A549 (cell line): Measurements from ENCODE around the gene STBD1. TPM values are rescaled to one million over a fixed set of nuclear protein-coding genes. Genes with fewer than 3 reads are reported as not detected.

Experiments
- ATAC-seq, 2 experiments: fragments of 200-7000 bp in 1 of 2; fragments of >200 bp in 1 of 2; cut with Nextera tagmentation in 1 of 2; cut with Tn5 transposase in 1 of 2; 3 replicates each; pipeline versions ENCODE4 v1.8.0 to v1.9.1; 2018 to 2020; ENCODE audit warnings: mild to moderate bottlenecking in 1 of 2, moderate library complexity in 1 of 2
- CTCF ChIA-PET: fragments of 300-600 bp; sonication (Branson Sonifier 250); formaldehyde crosslinking; extraction: SDS; loops from one replicate; lab custom pipeline; 2021; ENCODE audit warnings: antibody characterized with exemption, inconsistent platforms; lab: Yijun Ruan, JAX
- POLR2A ChIA-PET: fragments of 350-600 bp; formaldehyde crosslinking; extraction: SDS; loops from one replicate; lab custom pipeline; 2021; ENCODE audit warnings: antibody characterized with exemption, inconsistent platforms; lab: Yijun Ruan, JAX
- DNase-seq, 2 experiments: peaks; one replicate each; pipeline versions ENCODE4 v3.0.0 to v3.0.0-alpha.2; 2011 to 2016; ENCODE audit warnings: low read depth in 1 of 2, low spot score in 1 of 2
- FAIRE-seq: peaks from 2 replicates; lab custom pipeline; 2011; peaks lifted over from hg19 to GRCh38; lab: Jason Lieb, UNC
- H3K27ac ChIP-seq, 2 experiments: fragments of >200 bp; sonication (Bioruptor Twin); formaldehyde crosslinking; 3 replicates each; pipeline ENCODE4 v1.5.1; 2016 to 2017
- H3K4me1 ChIP-seq: fragments of >200 bp; sonication (Bioruptor Twin); formaldehyde crosslinking; 3 replicates; pipeline ENCODE4 v1.6.1; 2016
- H3K4me2 ChIP-seq: fragments of >200 bp; sonication (Bioruptor Twin); formaldehyde crosslinking; 3 replicates; pipeline ENCODE4 v1.6.1; 2016
- H3K4me3 ChIP-seq: fragments of >200 bp; sonication (Bioruptor Twin); formaldehyde crosslinking; 3 replicates; pipeline ENCODE4 v1.5.1; 2016
- H3K9me3 ChIP-seq: fragments of >200 bp; sonication (Bioruptor Twin); formaldehyde crosslinking; 3 replicates; pipeline ENCODE4 v1.6.1; 2016
- ATOH8 ChIP-seq: fragments of 250-450 bp; sonication (Bioruptor Pico); IDR thresholded peaks from 2 replicates; pipeline ENCODE4 v1.5.0; 2020; ENCODE audit warnings: low read depth, mild to moderate bottlenecking, moderate library complexity
- BHLHE40 ChIP-seq: IDR thresholded peaks from 2 replicates; pipeline ENCODE4 v1.6.1; 2012; ENCODE audit warnings: low read depth, low read length, inconsistent platforms
- CBX8 ChIP-seq: fragments of 200-600 bp; sonication (generic); IDR thresholded peaks from 2 replicates; pipeline ENCODE4 v1.6.1; 2016
- CHD2 ChIP-seq: fragments of 150-350 bp; IDR thresholded peaks from 2 replicates; pipeline ENCODE4 v1.6.1; 2014; ENCODE audit warnings: low read length; ENCODE audit not compliant: partially characterized antibody
- CHD4 ChIP-seq: fragments of 200-600 bp; sonication (generic); IDR thresholded peaks from 2 replicates; pipeline ENCODE4 v1.6.1; 2016; ENCODE audit warnings: antibody characterized with exemption, mild to moderate bottlenecking, borderline replicate concordance
- EP300 ChIP-seq, 2 experiments: fragments of >200 bp; sonication (Bioruptor Twin); formaldehyde crosslinking; IDR thresholded peaks; 2 replicates in 1 of 2; 3 replicates in 1 of 2; pipeline ENCODE4 v1.6.1; 2016 to 2017
- ESRRA ChIP-seq: fragments of 150-350 bp; IDR thresholded peaks from 2 replicates; pipeline ENCODE4 v1.6.1; 2014; ENCODE audit warnings: mild to moderate bottlenecking, low read length, borderline replicate concordance
- HDAC2 ChIP-seq: fragments of 200-600 bp; sonication (generic); IDR thresholded peaks from 2 replicates; pipeline ENCODE4 v1.6.1; 2016
- HEYL ChIP-seq: fragments of 250-450 bp; sonication (Bioruptor Pico); IDR thresholded peaks from 2 replicates; pipeline ENCODE4 v1.8.0; 2021; ENCODE audit warnings: mild to moderate bottlenecking, moderate library complexity
- JUN ChIP-seq, 2 experiments: fragments of >200 bp; sonication (Bioruptor Twin); formaldehyde crosslinking; IDR thresholded peaks; 2 replicates in 1 of 2; 3 replicates in 1 of 2; pipeline ENCODE4 v1.6.1; 2016 to 2017
- JUNB ChIP-seq: fragments of >200 bp; sonication (Bioruptor Twin); formaldehyde crosslinking; IDR thresholded peaks from 2 replicates; pipeline ENCODE4 v1.6.1; 2016
- KDM1A ChIP-seq: fragments of 200-600 bp; sonication (generic); IDR thresholded peaks from 2 replicates; pipeline ENCODE4 v1.6.1; 2016; ENCODE audit warnings: low read depth, mild to moderate bottlenecking
- MAFK ChIP-seq: fragments of 450-650 bp; IDR thresholded peaks from 2 replicates; pipeline ENCODE4 v1.6.1; 2014; ENCODE audit not compliant: partially characterized antibody
- MAZ ChIP-seq: fragments of 150-350 bp; IDR thresholded peaks from 2 replicates; pipeline ENCODE4 v1.6.1; 2014; ENCODE audit warnings: antibody characterized with exemption, low read depth, low read length, borderline replicate concordance
- POLR2A ChIP-seq: IDR thresholded peaks from 2 replicates; pipeline ENCODE4 v1.6.1; 2012; ENCODE audit warnings: mild to moderate bottlenecking, low read length
- RCOR1 ChIP-seq: fragments of 150-350 bp; IDR thresholded peaks from 2 replicates; pipeline ENCODE4 v1.6.1; 2014; ENCODE audit warnings: antibody characterized with exemption, low read length, low read depth
- RFX5 ChIP-seq: fragments of 450-650 bp; IDR thresholded peaks from 2 replicates; pipeline ENCODE4 v1.7.1; 2014; ENCODE audit warnings: antibody characterized with exemption, mild to moderate bottlenecking, moderate library complexity
- RNF2 ChIP-seq: fragments of 200-600 bp; sonication (generic); IDR thresholded peaks from 2 replicates; pipeline ENCODE4 v1.6.1; 2016; ENCODE audit warnings: low read depth, mild to moderate bottlenecking, antibody characterized with exemption, moderate library complexity, borderline replicate concordance
- SREBF2 ChIP-seq: fragments of 450-650 bp; IDR thresholded peaks from 2 replicates; pipeline ENCODE4 v1.6.1; 2014; ENCODE audit warnings: mild to moderate bottlenecking, moderate library complexity
- TP53 ChIP-seq: fragments of 250-450 bp; sonication (Bioruptor Pico); IDR thresholded peaks from 2 replicates; pipeline ENCODE4 v1.5.0; 2021; ENCODE audit warnings: mild to moderate bottlenecking, moderate library complexity
- USF2 ChIP-seq: fragments of 450-650 bp; IDR thresholded peaks from 2 replicates; pipeline ENCODE4 v1.6.1; 2014; ENCODE audit warnings: antibody characterized with exemption
- ZC3H11A ChIP-seq: fragments of 450-650 bp; IDR thresholded peaks from 2 replicates; pipeline ENCODE4 v1.6.1; 2014; ENCODE audit warnings: antibody characterized with exemption, mild to moderate bottlenecking
- ZNF302 ChIP-seq: fragments of 250-450 bp; sonication (Bioruptor Pico); IDR thresholded peaks from 2 replicates; pipeline ENCODE4 v1.9.0; 2021; ENCODE audit warnings: inconsistent platforms, mild to moderate bottlenecking, moderate library complexity
- WGBS: methylation state at CpG from one replicate; pipeline ENCODE4 v1.1.6; 2017; ENCODE audit errors: missing lambda C conversion rate; 5-methylcytosine and 5-hydroxymethylcytosine counted together
- polyA plus RNA-seq, 4 experiments: library from polyadenylated mRNA; depleted of rRNA in 3 of 4; stranded (reverse); fragments of >200 nt; fragmentation: RNase III in 1 of 4; extraction: RNeasy Plus Mini Kit Qiagen cat#74134 plus additional on column Dnase treatment in 1 of 4; gene quantifications; 2 replicates in 3 of 4; 3 replicates in 1 of 4; pipeline ENCODE4 v1.2.3, GENCODE V29; 2011 to 2017
- TF ChIP-seq, protein P1 (sequence below): fragments of 250-450 bp; sonication (Bioruptor Pico); IDR thresholded peaks from 2 replicates; pipeline ENCODE4 v1.5.0; 2021; ENCODE audit warnings: mild to moderate bottlenecking, moderate library complexity, borderline replicate concordance
- TF ChIP-seq, protein P2 (sequence below): IDR thresholded peaks from 2 replicates; pipeline ENCODE4 v1.6.1; 2012
- TF ChIP-seq, protein P3 (sequence below): fragments of 150-350 bp; IDR thresholded peaks from 2 replicates; pipeline ENCODE4 v1.6.1; 2014; ENCODE audit warnings: low read depth, mild to moderate bottlenecking, low read length

STBD1 gene
- polyA plus RNA-seq, 2 of the 4 experiments (the other 2 are of a cell fraction) = 1.3 to 6.4 TPM

DNA sequence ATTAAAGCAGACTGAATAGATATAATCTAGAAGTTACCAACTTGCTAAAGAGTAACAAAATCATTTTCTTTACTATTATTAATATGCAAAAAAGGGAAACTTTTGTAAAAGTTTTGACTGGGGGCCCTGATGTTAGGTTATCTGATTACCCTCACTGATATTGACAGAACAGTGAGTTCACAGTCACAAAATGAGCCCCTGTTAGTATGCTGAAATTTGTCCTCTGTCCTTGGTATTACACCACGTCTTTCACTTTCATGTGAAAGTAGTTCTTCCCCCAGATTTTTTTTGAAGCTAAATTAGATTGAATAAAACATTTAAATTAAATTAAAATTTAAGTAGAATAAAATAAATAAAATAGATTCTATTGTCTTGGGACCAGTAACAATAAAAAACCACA, 5.9 kb downstream of the STBD1 start:
- no peak overlapping the region for H3K4me2 ChIP-seq
- ChIA-PET POLR2A (no interaction called here), CTCF (no interaction called here)
- H3K9me3 ChIP-seq = no peaks in the 10 kb centered on the region
- 27% methylated on average over 1 of the region's 1 CpG for WGBS
- H3K4me3 ChIP-seq = no peak overlapping the region
- DNase-seq = no peak
- TF ChIP-seq USF2 (no peak), JUNB (no peak), RFX5 (no peak), TP53 (CRISPR knock-in tag) (no peak), RCOR1 (no peak), MAZ (no peak), CHD4 (no peak), ESRRA (no peak), BHLHE40 (no peak), KDM1A (no peak), ATOH8 (CRISPR knock-in tag) (no peak), ZC3H11A (no peak)
- H3K4me1 ChIP-seq = 0 out of 3 replicates have a peak, but pooled peaks cover 3% of the 10 kb centered on the region
- H3K27ac ChIP-seq = no peak overlapping the region
- no peak for ATAC-seq
- FAIRE-seq = no peak

GRCh38 chr4:76313547-76313946, 7.0 kb downstream of the STBD1 start:
- H3K4me1 ChIP-seq = no peaks in the 10 kb centered on the region
- no peak overlapping the region for H3K4me3 ChIP-seq
- DNase-seq = no peak
- no peak overlapping the region for H3K27ac ChIP-seq
- TF ChIP-seq HDAC2 (no peak), EP300 (IDR thresholded peaks at IDR 0.05) (no peak), ESRRA (no peak), TP53 (CRISPR knock-in tag) (no peak), POLR2A (no peak), RFX5 (no peak), CHD2 (no peak), RCOR1 (no peak), MAFK (no peak), ZNF302 (CRISPR knock-in tag) (no peak), USF2 (no peak), CBX8 (no peak), RNF2 (no peak), KDM1A (no peak), SREBF2 (no peak), JUN (IDR thresholded peaks at IDR 0.05) (no peak), HEYL (CRISPR knock-in tag) (no peak)
- TF ChIP-seq, protein P1, sequence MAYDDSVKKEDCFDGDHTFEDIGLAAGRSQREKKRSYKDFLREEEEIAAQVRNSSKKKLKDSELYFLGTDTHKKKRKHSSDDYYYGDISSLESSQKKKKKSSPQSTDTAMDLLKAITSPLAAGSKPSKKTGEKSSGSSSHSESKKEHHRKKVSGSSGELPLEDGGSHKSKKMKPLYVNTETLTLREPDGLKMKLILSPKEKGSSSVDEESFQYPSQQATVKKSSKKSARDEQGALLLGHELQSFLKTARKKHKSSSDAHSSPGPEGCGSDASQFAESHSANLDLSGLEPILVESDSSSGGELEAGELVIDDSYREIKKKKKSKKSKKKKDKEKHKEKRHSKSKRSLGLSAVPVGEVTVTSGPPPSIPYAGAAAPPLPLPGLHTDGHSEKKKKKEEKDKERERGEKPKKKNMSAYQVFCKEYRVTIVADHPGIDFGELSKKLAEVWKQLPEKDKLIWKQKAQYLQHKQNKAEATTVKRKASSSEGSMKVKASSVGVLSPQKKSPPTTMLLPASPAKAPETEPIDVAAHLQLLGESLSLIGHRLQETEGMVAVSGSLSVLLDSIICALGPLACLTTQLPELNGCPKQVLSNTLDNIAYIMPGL (CRISPR knock-in tag) = no peak
- TF ChIP-seq, protein P2, sequence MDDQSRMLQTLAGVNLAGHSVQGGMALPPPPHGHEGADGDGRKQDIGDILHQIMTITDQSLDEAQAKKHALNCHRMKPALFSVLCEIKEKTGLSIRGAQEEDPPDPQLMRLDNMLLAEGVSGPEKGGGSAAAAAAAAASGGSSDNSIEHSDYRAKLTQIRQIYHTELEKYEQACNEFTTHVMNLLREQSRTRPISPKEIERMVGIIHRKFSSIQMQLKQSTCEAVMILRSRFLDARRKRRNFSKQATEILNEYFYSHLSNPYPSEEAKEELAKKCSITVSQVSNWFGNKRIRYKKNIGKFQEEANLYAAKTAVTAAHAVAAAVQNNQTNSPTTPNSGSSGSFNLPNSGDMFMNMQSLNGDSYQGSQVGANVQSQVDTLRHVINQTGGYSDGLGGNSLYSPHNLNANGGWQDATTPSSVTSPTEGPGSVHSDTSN = no peak
- TF ChIP-seq, protein P3, sequence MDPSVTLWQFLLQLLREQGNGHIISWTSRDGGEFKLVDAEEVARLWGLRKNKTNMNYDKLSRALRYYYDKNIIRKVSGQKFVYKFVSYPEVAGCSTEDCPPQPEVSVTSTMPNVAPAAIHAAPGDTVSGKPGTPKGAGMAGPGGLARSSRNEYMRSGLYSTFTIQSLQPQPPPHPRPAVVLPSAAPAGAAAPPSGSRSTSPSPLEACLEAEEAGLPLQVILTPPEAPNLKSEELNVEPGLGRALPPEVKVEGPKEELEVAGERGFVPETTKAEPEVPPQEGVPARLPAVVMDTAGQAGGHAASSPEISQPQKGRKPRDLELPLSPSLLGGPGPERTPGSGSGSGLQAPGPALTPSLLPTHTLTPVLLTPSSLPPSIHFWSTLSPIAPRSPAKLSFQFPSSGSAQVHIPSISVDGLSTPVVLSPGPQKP = no peak
- no peaks in the 10 kb centered on the region for H3K9me3 ChIP-seq
- WGBS = 50% methylated on average over 2 of the region's 2 CpGs
- no peak for ATAC-seq
- no peak overlapping the region for H3K4me2 ChIP-seq
- no peak for FAIRE-seq
- CTCF ChIA-PET = interaction anchor here (1.4 kb wide), 1 partner anchor 24 kb away, joined by 3 read pairs; no protein-coding TSS in a partner anchor
- POLR2A ChIA-PET = no interaction called here
